ENCODE measurements around the gene FCHO1.
"Not testable (repeated sequence)": the region's sequence is repeated elsewhere in the genome, so short reads cannot be mapped to it uniquely, and the experiment has no call there.

The FCHO1 gene

DNA sequence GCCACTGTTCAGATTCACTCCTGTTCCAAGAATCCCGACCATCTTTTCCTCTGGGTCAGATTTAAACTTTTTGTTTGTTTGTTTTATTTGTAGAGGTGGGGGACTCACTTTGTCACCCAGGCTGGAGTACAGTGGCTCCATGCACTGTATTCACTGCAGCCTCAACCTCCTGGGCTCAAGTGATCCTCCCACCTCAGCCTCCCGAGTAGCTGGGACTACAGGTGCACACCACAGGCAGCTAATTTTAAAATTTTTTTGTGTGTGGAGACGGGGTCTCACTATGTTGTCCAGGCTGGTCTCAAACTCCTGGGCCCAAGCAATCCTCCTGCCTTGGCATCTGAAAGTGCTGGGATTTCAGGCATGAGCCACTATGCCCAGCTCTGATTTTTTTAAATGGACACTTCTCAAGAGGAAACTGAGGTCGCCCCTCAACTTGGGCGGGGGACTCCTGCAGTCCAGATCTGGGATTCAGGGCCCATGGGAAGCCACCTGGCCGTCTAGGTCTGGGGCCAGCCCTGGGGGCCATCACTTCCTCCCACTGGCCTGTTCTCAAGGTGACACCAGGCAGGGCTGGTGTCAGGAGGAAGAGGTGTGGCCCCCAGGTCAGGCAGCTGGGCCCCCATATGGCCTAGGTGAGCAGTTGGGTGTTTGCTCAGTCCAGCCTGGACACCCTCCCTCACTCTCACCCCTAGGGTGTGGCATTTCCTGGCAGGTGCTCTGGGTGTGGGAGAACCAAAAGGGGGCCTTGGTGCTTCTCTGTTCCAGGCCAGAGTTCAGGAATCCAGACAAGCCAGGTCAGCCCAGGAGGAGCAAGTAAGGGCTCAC lies 44.9 kb downstream of the FCHO1 start:
- DNase-seq, result no peak

DNA sequence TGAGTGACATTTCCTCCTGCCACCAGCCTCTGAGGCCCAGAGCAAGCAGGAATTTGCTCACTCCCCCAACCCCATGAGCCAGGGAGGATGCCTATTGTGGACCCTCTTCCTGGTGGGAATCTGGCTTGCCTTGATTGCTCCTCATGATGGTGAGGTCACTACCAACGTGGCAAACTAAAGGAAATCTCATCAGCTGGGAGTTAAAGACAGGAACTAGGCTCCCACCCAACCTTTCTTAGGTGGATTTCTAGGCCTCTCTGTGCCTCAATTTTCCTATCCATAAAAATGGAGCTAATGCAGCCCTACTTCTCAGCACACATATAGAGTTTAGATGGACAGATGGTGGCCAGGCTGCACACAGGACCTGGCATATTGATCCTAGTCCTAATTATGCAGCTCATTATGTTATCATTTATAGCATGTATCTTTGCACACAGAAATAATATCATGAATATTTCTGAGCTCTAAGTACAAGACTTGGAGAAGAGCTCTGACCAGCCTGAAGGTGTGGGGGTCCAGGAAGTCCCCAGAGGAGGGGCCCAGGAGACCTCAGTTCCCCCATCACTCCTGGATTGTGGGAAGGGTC lies 45.7 kb downstream of the FCHO1 start:
- DNase-seq, result no peak

DNA sequence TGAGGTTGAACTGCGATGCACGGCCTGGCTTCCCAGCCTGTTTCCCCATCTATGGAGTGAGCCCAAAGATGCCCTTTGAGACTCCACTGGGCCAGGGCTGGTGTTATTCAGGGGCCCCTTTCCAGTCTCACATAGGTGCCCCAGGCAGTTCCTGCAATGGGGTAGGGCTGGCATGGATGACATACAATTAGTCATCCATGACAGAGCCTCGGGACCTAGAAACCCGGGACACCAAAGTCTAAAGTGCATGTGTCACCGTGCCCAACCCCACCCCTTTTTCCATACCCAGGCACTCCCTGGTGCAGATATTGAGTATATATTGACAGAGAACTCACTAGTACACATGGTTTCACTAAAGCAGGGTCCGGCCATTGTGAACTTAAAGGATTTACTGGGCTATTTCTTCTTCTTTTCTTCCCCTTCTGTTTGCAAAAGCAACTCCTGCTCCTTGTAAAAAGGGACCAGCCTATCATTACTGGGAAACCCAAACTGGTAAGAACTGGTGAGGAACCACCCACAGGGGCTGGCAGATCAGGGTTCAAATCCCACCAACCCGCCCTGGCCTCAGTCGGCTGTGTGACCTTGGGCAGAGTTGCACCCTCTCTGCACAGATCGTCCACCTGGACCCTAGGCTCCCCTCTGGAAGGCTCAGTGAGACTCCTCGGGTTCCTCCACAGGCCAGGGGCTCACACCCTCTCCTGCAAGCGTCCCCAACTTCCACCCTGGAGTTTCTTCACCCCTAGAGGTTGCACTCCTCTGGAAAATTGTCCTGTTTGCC lies 46.3 kb downstream of the FCHO1 start:
- DNase-seq, result no peak

DNA sequence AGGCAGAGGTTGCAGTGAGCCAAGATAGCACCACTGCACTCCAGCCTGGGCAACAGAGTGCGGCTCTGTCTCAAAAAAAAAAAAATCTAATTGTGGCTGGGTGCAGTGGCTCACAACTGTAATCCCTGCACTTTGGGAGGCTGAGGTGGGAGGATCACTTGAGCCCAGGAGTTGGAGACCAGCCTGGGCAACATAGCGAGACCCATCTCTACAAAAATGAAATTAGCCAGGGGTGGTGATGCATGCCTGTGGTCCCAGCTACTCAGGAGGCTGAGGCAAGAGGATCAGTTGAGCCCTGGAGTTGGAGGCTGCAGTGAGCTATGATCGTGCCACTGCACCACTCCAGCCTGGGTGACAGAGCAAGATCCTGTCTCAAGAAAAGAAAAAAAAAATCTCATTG lies 47.3 kb downstream of the FCHO1 start:
- not testable (repeated sequence) for DNase-seq

DNA sequence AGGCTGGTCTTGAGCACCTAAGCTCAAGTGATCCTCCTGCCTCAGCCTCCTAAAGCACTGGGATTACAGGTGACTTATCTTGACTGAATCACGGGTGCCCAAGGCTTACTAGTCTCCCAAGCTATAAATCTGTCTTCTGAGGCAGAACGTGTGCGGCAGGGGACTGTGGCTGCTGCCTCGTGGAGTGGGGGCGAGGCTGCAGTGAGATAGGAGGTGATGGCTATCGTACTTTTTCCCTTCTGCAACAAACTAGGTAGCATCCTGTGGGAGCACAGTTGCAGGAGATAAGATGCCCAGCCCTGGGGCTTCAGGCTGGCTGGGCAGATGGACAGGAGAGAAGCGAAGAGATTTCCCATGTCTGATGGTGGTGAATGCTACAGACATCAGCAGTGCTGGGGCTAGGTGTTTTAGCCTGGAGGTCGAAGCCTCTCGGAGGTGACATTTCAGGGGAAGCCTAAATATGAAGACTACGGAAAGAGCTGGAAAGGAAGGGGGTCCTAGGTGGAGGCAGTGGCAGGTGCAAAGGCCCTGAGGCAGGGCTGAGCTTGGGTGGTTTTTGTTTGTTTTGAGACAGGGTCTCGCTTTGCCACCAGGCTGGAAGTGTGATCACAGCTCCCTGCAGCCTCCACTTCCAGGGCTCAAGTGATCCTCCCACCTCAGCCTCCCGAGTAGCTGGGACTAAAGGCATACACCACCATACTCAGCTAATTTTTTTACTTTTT lies 51.0 kb downstream of the FCHO1 start:
- DNase-seq, result no peak

DNA sequence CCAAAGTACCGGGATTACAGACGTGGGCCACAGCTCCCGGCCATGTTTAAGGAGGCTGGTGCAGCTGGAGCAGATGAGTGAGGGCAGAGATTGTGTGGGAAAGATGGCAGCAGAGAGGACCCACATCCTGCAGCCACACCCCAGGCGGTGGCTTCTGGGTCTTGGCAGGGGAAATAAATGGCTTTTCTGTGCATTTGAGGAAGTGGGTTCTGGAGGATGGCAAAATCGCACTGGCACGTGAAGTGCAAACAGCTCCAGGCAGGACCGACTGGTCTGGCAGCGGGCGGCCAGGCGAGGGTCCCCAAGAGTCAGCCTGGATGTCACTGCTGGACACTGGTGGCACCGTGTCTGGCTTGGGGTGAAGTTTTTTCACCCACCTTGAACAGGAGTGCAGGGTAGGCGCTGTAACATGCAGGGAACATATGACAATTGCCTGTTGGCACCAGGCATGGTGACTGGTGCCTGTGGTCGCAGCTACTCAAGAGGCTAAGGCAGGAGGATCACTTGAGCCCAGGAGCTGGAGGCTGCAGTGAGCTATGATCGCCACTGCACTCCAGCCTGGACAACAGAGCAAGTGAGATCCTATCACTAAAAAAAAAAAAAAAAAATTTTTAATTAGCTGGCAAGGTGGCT lies 52.1 kb downstream of the FCHO1 start:
- no peak for DNase-seq

DNA sequence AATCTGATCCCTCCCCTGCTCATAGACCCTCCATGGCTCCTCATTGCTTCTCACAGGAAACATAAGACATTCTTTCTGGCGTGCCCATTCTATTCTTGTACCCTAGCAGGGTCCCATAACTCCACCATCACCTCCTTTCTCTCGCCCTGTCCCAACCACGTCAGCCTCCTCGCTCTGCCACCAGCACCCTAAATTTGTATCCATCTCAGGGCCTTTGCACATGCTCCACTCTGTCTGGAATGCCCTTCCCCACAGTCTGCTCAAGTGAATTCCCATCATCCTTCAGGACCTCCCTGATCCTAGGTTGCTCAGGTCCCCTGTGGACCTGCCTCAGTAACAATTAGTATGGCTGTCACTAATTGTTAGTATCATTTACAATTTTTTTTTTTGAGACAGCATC lies 54.1 kb downstream of the FCHO1 start:
- no peak for DNase-seq

DNA sequence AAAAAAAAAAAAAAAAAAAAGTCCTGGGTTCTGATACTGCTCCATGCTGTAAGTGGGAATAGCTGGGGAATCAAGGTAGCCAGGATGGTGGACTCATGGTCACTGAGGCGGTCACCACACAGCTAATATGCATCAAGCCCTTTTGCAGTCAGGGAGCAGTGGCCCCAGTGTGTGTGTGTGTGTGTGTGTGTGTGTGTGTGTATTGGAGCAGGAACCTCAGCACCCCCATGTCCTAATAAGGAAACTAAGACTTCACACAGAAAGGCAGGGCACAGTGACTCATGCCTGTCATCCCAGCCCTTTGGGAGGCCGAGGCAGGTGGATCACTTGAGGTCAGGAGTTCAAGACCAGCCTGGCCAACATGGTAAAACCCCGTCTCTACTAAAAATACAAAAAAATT lies 55.7 kb downstream of the FCHO1 start:
- no peak for DNase-seq

DNA sequence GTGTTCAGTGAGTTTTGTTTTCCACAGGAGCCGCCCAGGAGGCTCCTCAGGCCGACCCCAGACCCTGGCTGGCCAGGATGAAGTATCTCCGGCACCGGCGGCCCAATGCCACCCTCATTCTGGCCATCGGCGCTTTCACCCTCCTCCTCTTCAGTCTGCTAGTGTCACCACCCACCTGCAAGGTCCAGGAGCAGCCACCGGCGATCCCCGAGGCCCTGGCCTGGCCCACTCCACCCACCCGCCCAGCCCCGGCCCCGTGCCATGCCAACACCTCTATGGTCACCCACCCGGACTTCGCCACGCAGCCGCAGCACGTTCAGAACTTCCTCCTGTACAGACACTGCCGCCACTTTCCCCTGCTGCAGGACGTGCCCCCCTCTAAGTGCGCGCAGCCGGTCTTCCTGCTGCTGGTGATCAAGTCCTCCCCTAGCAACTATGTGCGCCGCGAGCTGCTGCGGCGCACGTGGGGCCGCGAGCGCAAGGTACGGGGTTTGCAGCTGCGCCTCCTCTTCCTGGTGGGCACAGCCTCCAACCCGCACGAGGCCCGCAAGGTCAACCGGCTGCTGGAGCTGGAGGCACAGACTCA lies 56.5 kb downstream of the FCHO1 start:
- DNase-seq, result no peak

DNA sequence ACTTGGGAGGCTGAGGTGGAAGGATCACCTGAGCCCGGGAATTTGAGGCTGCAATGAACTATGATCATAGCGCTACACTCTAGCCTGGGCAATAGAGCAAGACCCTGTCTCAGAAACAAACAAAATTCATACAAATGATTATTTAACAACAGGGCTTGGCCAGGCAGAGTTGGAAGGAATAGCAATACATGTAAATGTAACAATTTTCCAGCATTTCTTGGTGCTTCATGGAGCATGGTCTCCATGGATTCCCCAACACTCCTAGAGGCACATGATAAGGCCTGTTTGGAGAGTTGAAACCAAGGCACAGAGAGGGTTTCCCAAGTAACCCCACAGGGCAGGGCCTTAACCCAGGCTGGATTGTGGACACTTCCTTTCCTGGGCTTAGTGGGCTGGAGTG lies 59.8 kb downstream of the FCHO1 start:
- no peak for DNase-seq

DNA sequence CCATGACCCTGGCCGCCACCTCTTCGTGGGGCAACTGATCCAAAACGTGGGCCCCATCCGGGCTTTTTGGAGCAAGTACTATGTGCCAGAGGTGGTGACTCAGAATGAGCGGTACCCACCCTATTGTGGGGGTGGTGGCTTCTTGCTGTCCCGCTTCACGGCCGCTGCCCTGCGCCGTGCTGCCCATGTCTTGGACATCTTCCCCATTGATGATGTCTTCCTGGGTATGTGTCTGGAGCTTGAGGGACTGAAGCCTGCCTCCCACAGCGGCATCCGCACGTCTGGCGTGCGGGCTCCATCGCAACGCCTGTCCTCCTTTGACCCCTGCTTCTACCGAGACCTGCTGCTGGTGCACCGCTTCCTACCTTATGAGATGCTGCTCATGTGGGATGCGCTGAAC lies 60.4 kb downstream of the FCHO1 start:
- DNase-seq, result no peak

DNA sequence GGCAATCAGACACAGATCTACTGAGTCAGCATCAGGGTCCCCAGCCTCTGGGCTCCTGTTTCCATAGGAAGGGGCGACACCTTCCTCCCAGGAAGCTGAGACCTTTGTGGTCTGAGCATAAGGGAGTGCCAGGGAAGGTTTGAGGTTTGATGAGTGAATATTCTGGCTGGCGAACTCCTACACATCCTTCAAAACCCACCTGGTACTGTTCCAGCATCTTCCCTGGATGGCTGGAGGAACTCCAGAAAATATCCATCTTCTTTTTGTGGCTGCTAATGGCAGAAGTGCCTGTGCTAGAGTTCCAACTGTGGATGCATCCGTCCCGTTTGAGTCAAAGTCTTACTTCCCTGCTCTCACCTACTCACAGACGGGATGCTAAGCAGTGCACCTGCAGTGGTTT lies 60.8 kb downstream of the FCHO1 start:
- DNase-seq, result no peak

DNA sequence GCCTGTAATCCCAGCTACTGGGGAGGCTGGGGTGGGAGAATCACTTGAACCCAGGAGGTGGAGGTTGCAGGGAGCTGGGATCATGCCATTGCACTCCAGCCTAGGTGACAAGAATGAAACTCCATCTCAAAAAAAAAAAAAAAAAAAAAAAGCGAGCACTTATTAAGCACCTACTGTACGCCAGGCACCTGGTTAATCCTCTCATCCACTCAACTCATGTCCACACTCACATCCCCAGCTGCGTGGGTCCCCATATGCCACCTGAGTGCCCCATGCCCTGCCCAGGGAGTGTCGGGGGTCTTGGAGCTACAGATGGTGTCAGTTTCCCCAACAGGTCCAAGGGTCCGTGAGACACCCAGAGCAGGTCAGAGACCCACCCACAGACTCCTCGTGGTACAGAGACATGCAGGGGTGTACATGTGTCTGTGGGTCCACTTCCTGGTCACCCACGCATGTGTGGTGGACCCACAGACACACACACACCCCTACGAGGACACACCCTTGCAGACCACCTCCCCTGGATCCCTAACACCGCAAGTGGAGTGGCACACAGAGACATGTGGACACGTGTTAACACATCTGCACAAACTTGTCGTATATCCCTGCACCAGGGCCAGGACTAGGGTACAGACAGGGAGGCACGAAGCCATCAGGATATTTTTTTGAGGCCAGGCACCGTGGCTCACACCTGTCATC lies 66.5 kb downstream of the FCHO1 start:
- DNase-seq, result no peak

DNA sequence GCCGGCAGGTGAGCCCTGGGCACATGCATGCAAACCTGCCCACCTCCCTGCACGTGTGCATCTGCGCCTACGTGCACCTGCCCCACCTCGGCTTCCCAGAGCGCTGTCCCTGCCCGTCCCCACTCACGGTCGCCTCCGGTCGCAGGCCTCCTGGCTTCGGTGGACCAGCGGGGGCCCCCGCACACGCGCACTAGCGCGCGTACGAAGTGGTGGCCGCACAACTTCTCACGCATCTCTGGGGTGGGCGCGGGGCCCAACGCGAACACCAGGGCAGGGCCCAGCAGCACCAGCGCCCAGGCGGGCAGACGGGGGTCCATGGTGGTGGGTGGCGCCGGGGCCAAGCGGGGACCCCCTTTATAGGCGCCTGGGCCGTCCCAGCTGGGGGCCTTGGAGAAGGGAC lies 69.9 kb downstream of the FCHO1 start, which contains the start of gene INSL3:
TSS of gene INSL3 (minus strand) at position 330 of the 400 bp plus-strand sequence. CDS start at position 317, 13 bp downstream.
- no peak for DNase-seq

DNA sequence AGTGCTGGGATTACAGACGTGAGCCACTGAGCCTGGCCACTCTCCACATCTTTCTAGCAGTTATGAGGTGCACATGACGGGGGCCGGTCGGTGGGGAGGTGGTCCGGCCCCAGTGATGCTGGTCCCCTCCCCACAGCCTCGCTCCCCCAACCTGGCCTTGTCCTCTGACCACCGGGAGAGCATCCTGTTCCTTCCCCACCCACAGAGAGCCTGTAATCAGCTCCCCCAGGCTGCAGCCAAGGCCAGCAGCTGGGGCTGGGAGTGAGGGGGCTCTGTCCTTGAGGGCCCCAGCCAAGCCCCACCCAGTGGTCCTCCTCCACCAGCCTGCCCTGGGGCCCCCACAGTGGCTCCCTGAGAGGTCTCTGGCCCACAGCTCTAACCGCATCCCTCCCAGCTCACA lies 73.1 kb downstream of the FCHO1 start:
- no peak for DNase-seq

DNA sequence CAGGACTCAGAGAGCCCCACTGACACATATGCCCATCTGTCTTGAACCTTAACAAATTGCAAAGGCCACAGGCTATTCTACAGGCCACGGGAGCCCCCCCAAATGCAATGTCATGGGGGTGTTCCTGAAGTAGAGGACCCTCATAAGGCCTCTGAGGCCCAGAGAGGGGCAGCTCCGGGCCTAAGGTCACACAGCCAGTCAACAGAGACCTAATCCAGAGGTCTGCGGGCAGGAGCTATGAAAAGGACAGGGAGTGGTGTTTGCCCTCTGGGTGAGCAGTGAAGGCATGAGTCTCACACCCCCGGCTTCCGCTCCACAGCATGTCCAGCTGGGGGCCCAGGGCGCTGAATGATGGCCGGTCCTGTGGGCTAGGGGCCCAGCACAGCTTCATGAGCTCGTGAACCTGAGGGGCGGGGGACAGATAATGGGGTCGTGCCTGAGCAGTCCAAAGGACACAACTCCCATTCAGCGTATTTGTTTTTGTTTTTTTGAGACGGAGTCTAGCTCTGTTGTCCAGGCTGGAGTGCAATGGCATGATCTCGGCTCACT lies 75.3 kb downstream of the FCHO1 start:
- DNase-seq, result no peak

DNA sequence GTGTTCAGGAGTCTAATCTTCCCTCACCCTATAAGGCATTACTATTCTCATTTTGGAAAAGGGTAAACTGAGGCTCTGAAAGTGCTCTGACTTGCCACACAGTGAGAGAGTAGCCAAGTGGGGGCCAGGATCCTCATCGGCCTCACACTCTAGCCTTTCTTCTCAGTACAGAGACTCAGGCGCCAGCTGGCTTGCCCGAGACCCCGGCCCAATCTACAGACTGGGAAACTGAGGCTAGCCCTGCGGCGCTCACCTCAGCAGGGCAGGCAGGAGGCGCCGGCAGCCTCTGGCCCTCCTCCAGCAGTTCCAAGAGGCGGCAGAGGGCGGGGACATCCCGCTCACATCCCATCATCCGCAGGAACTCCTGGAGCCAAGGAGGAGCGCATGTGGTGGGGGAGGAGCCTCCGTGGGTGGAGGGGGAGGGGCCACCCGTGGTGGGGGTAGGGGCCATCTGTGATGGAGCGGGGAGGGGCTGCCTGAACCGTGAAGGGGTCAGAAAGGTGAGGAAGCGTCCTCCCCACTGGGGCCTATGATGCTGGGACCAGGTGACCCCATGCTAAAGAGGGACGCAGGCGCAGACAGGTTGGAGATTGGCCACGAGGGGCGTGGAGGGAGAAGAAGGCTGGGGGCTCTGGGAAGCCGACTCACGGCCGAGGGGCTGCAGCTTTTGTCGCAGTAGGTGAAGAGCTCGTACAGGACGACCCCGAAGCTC lies 78.7 kb downstream of the FCHO1 start:
- peak; percentile 54 for DNase-seq

DNA sequence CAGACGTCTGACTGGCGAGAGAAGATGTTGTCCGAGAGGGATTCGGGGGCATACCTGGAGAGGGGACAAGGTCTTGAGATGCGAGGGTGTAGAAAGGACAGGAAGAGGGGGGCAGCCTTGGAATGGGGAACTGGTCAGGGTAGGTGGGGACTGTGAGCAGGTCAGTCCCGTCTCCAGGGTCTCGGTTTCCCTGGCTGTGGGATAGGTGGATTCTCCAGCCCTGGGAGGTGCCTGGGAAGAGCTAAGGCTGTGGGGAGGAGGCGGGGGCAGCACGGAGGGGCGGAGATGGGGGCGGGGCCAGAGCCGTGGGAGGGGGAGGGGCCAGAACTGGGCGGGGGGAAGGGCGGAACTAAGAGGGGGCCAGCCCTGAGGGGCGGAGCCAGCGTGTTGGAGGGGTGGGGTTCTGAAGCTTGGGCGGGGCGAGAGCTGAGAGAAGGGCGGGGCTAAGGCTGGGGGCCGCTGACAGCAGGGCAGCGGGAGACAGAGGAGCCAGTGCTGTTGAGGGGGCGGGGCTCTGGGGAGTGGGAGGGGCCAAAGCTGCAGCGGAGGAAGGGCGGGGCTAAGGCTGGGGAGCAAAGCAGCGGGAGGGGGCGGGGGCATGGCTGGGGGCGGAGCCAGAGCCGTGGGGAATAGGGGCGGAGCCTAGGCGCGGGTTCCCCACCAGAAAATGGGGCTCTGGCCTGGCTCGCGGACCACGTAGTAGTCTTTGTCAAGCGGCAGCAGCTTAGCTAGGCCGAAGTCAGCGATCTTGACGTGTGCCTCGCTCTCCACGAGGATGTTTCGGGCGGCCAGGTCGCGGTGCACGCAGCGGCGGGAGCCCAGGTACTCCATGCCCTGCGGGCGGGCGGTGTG lies 79.5 kb downstream of the FCHO1 start:
- peak; percentile 84 for DNase-seq

DNA sequence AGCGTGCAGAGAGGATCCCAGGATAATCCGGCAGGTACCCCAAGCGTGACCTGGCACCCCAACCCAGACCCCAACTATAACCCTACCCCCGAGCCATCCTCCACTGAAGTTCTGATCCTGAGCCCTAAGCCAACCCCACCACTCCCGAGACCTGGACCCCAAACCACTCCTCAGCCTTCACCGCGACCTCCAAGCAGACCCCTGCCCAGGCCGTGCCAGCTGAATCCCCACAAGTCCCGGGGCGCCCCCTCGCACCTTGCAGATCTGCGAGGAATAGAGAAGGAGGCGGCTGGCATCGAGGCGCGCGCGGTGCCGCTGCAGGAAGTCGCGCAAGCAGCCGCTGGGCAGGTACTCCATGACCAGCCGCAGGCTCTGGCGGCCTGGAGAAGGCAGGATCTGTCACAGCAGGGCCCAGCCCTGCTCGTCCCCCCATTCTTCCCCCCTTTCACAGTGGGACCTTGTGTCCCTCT lies 80.2 kb downstream of the FCHO1 start:
- DNase-seq, result no peak

Data from fibroblast of upper back skin (primary cell).